ENCODE results near the gene DPEP2.
"Not testable (repeated sequence)": the region's sequence is repeated elsewhere in the genome, so short reads cannot be mapped to it uniquely, and the experiment has no call there.

Gene DPEP2

GRCh38 chr16:68005786-68006286 is 6.6 kb upstream of the DPEP2 start:
- no peak for DNase-seq (ENCODE audit: extremely low read depth in 1 of 2, low read depth in 1 of 2)

GRCh38 chr16:68005211-68005610 is 5.9 kb upstream of the DPEP2 start:
- no peak for DNase-seq (ENCODE audit: extremely low read depth in 1 of 2, low read depth in 1 of 2)

GRCh38 chr16:68003031-68003430 is 3.7 kb upstream of the DPEP2 start:
- DNase-seq (ENCODE audit: extremely low read depth in 1 of 2, low read depth in 1 of 2) = no peak

GRCh38 chr16:68000450-68000849 is 1.2 kb upstream of the DPEP2 start:
- no peak for DNase-seq (ENCODE audit: extremely low read depth in 1 of 2, low read depth in 1 of 2)

GRCh38 chr16:67999985-68000384 is 701 bp upstream of the DPEP2 start:
- no peak for DNase-seq (ENCODE audit: extremely low read depth in 1 of 2, low read depth in 1 of 2)

GRCh38 chr16:67998231-67998778 is 979 bp downstream of the DPEP2 start:
- not testable (repeated sequence) for DNase-seq (ENCODE audit: extremely low read depth in 1 of 2, low read depth in 1 of 2)

GRCh38 chr16:67996666-67997065 is 2.6 kb downstream of the DPEP2 start:
- DNase-seq (ENCODE audit: extremely low read depth in 1 of 2, low read depth in 1 of 2) = no peak

GRCh38 chr16:67995423-67995822 is 3.9 kb downstream of the DPEP2 start:
- DNase-seq (ENCODE audit: extremely low read depth in 1 of 2, low read depth in 1 of 2) = no peak

- not testable (repeated sequence) for DNase-seq (ENCODE audit: extremely low read depth in 1 of 2, low read depth in 1 of 2)
Observed at GRCh38 chr16:67994040-67994408, 5.3 kb downstream of the DPEP2 start.

GRCh38 chr16:67993207-67994039 is 5.9 kb downstream of the DPEP2 start:
- peak; percentile 68 to 72 for DNase-seq (ENCODE audit: extremely low read depth in 1 of 2, low read depth in 1 of 2)

- no peak for DNase-seq (ENCODE audit: extremely low read depth in 1 of 2, low read depth in 1 of 2)
Observed at GRCh38 chr16:67992661-67993206, 6.5 kb downstream of the DPEP2 start.

GRCh38 chr16:67990018-67990386 is 9.3 kb downstream of the DPEP2 start:
- no peak for DNase-seq (ENCODE audit: extremely low read depth in 1 of 2, low read depth in 1 of 2)

- no peak for DNase-seq (ENCODE audit: extremely low read depth in 1 of 2, low read depth in 1 of 2)
Observed at GRCh38 chr16:67989322-67990017, 9.8 kb downstream of the DPEP2 start.

- DNase-seq (ENCODE audit: extremely low read depth in 1 of 2, low read depth in 1 of 2) = no peak
Observed at GRCh38 chr16:67988675-67989074, 10.6 kb downstream of the DPEP2 start.

- DNase-seq (ENCODE audit: extremely low read depth in 1 of 2, low read depth in 1 of 2) = no peak
Observed at GRCh38 chr16:67987460-67988160, 11.7 kb downstream of the DPEP2 start.

- no peak for DNase-seq (ENCODE audit: extremely low read depth in 1 of 2, low read depth in 1 of 2)
Observed at GRCh38 chr16:67986949-67987348, 12.3 kb downstream of the DPEP2 start.

GRCh38 chr16:67982011-67982696 is 17.1 kb downstream of the DPEP2 start:
- DNase-seq (ENCODE audit: extremely low read depth in 1 of 2, low read depth in 1 of 2) = no peak

- DNase-seq (ENCODE audit: extremely low read depth in 1 of 2, low read depth in 1 of 2) = no peak
Observed at GRCh38 chr16:67979955-67980678, 19.2 kb downstream of the DPEP2 start, which contains the start of gene DPEP3. Gene DPEP3, minus strand, starts transcription at chr16:67980499. Its CDS starts 119 bp downstream, at chr16:67980380.

GRCh38 chr16:67977469-67978227 is 21.6 kb downstream of the DPEP2 start:
- DNase-seq (ENCODE audit: extremely low read depth in 1 of 2, low read depth in 1 of 2) = no peak

Data from stimulated activated CD8-positive, alpha-beta memory T cell treated with anti-CD3 and anti-CD28 coated beads, Interleukin-7, amount 100 ng/mL, for 48 hours (primary cell).